GM12891 (cell line): ENCODE measurements around the gene ZKSCAN5.

Source experiments
- POLR2A ChIP-seq: IDR thresholded peaks from 2 replicates; pipeline ENCODE4 v1.6.1; 2011; ENCODE audit warnings: low read depth, low read length, control low read depth
- POLR2AphosphoS5 ChIP-seq: IDR thresholded peaks from 2 replicates; pipeline ENCODE4 v1.6.1; 2011; ENCODE audit warnings: low read depth, low read length, control low read depth
- TAF1 ChIP-seq: IDR thresholded peaks from 2 replicates; pipeline ENCODE4 v1.6.1; 2011; ENCODE audit warnings: low read depth, low read length, control low read depth

- no peak for TF ChIP-seq TAF1
- no peak for TF ChIP-seq POLR2A
- no peak for TF ChIP-seq POLR2AphosphoS5
Measured at GRCh38 chr7:99461221-99461620, 43.2 kb upstream of the ZKSCAN5 start.
